ENCODE measurements around the gene INPP5A.

The INPP5A gene

DNA sequence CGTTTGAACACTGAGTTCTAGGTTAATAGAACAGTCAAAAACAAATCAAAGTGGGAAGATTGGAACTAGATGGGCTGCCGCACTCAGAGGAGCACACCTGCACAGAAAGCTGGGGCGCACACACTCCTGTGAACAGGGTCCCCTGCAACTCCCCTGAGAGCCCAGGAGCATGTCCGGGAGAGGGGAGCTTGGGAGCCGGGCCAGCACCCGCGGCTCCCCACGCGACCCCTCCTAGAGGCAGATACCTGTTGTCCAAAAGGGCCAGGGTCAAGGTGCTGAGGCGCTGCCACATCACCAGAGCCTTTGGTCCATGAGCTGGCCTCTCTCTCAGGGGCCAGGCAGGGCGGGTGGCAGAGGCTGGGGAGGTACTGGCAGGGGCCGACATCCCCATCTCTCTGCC, 242.8 kb downstream of the INPP5A start:
- H3K36me3 Mint-ChIP-seq: peaks cover 46% of the 10 kb centered on the region
- H3K4me1 Mint-ChIP-seq: no peaks in the 10 kb centered on the region
- H3K27ac Mint-ChIP-seq: no peak overlapping the region
- H3K9me3 Mint-ChIP-seq: no peaks in the 10 kb centered on the region
- H3K4me3 Mint-ChIP-seq: no peak overlapping the region
- ATAC-seq (ENCODE audit: low read depth) (no peak), DNase-seq (ENCODE audit: low spot score in 2 of 2) (no peak)
- peaks cover 1% of the 10 kb centered on the region for H3K27me3 Mint-ChIP-seq

DNA sequence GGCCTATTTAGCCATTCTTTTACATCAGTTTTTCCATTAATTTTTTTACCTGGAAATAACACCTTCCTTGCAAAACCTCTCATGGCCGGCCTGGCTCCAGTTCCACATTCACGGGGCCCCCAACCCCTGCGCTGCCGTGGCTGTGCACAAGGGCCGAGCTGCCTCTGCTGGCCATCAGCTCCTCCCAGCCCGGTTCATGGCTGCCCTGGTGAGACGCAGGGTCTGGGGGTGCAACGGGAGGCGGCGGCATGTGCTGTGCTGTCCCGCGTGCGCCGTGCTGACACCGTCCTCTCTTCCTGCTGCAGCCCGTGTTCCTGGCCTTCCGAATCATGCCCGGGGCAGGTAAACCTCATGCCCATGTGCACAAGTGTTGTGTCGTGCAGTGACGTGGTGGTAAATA, 244.0 kb downstream of the INPP5A start:
- DNase-seq (ENCODE audit: low spot score in 2 of 2) (no peak), ATAC-seq (ENCODE audit: low read depth) (no peak)
- H3K4me3 Mint-ChIP-seq: no peak overlapping the region
- H3K27ac Mint-ChIP-seq: no peak overlapping the region
- H3K36me3 Mint-ChIP-seq: peaks cover 40% of the 10 kb centered on the region
- H3K27me3 Mint-ChIP-seq: peaks cover 1% of the 10 kb centered on the region
- no peaks in the 10 kb centered on the region for H3K9me3 Mint-ChIP-seq
- H3K4me1 Mint-ChIP-seq: no peaks in the 10 kb centered on the region

DNA sequence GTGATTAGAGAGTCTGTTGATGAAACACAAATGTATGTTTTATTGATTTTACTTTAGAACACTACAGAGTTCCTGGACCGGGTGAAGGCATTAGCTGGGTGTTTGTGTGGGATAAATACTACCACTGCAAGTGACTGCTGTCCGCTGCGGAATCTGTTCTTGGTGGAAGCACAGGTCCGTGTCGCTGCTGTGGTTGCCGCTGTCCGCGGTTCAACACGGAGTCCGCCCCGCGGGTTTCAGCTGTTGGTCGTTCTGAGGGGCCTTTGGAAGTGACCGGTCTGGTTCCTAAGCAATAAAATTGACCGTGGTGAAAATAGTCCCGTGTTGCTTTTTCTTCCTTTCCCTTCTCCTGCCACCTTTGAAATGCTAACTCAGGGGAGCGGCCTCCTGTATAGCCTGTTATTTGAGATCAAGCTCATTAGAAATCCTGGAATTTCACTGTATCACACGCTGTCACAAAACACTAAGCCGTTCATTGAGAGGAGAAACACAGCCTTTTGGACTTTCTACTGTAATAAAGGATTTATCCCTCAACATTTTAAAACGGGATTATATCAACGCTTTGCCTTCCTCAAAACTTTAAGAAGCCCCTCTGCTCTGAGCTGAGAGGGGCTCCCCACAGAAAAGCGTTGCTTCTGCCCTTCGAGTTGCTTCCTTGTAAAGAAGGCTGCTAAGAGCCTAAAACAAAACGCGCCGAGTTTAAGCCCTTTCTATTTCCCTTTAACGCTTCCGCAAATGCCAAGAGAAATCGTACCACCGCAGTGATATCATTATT, 245.8 kb downstream of the INPP5A start:
- H3K27me3 Mint-ChIP-seq: peaks cover 1% of the 10 kb centered on the region
- DNase-seq (ENCODE audit: low spot score in 2 of 2): no peak
- no peak for ATAC-seq (ENCODE audit: low read depth)
- H3K36me3 Mint-ChIP-seq: peaks cover 32% of the 10 kb centered on the region
- H3K4me3 Mint-ChIP-seq: no peak overlapping the region
- no peak overlapping the region for H3K27ac Mint-ChIP-seq
- H3K4me1 Mint-ChIP-seq: no peaks in the 10 kb centered on the region
- no peaks in the 10 kb centered on the region for H3K9me3 Mint-ChIP-seq

DNA sequence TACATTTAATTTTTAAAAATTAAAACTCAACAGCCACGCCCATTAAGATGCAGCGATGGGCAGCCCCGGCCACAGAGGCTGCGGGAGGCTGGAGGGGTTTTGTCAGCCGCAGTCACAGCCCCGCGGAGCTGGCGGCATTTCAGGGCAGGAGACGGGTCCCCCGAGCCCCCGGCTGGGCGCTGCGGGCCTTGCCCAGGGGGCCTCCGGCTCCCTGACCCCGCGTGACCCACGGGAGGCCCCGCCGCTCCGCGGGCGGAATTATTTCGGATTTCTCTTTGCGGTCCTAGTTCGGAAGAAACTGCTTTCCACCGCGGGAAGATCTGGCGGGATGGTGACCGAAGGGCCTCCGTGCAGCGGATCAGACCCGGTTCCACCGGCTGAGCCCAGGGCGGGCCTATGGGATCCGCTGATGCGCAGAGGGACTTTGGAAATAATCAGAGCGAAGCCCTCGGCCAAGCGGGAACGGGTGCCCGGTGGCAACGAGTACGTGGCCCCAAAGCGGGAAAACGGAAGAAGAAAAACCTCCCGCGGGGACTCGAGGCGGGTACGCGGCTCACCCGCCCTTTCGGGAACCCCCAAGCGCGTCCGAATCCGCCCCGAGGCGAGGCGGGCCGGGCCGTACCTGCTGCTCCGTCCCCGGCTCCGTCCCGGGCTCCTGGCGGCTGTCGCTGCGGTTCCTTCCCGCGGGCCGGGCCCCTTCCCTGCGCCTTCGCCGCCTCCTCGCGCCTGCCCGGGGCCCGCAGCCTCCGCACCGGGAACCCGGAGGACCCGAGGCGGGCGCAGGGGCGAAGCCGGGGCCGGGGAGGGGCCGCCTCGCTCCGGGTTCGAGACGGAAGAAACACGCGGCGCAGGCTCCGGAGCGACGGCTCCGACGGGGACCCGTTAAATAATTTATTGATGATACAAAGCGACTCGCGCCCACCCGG, 246.6 kb downstream of the INPP5A start:
- H3K27ac Mint-ChIP-seq: no peak overlapping the region
- H3K4me3 Mint-ChIP-seq: no peak overlapping the region
- H3K9me3 Mint-ChIP-seq: no peaks in the 10 kb centered on the region
- no peaks in the 10 kb centered on the region for H3K4me1 Mint-ChIP-seq
- no peak for ATAC-seq (ENCODE audit: low read depth)
- no peak for DNase-seq (ENCODE audit: low spot score in 2 of 2)
- H3K36me3 Mint-ChIP-seq: peaks cover 28% of the 10 kb centered on the region
- peaks cover 1% of the 10 kb centered on the region for H3K27me3 Mint-ChIP-seq

DNA sequence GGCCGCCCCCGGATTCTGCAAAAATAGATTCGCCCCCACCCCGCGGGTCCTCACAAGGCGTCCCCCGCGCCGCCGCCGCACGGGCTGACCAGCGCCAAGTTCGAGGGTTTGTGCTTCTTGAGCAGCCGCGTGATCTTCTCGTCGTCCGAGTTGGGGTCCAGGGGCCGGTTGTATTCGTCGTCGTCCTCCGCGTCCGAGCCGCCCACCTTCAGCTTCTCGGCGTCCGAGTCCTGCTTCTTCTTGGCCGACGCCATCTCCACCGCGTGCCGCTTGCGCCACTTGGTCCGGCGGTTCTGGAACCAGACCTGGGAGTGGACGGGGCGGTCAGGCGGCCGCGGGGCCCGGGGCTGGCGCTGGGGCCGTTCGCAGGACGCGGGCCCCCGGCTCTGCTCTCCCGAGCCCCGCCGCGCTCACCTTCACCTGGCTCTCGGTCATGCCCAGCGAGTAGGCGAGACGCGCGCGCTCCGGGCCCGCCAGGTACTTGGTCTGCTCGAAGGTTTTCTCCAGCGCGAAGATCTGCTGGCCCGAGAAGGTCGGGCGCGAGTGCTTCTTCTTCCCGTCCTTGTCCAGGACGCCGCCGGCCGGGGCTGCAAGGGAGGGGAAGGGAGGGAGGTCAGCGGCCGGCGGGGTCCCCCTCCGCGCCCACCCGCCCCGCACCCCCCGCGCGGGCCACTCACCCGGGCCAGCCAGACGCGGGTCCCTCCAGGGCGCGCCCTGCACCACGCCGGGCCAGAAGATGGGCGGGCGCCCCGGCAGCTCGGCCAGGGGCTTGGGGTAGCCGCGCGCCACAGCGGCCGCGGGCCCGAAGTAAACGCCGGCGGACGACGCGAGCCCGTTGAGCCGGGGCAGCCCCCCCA, 247.5 kb downstream of the INPP5A start:
- no peaks in the 10 kb centered on the region for H3K4me1 Mint-ChIP-seq
- no peak overlapping the region for H3K27ac Mint-ChIP-seq
- no peak for DNase-seq (ENCODE audit: low spot score in 2 of 2)
- peaks cover 6% of the 10 kb centered on the region for H3K27me3 Mint-ChIP-seq
- no peaks in the 10 kb centered on the region for H3K9me3 Mint-ChIP-seq
- no peak for ATAC-seq (ENCODE audit: low read depth)
- no peak overlapping the region for H3K4me3 Mint-ChIP-seq
- H3K36me3 Mint-ChIP-seq: peaks cover 25% of the 10 kb centered on the region

DNA sequence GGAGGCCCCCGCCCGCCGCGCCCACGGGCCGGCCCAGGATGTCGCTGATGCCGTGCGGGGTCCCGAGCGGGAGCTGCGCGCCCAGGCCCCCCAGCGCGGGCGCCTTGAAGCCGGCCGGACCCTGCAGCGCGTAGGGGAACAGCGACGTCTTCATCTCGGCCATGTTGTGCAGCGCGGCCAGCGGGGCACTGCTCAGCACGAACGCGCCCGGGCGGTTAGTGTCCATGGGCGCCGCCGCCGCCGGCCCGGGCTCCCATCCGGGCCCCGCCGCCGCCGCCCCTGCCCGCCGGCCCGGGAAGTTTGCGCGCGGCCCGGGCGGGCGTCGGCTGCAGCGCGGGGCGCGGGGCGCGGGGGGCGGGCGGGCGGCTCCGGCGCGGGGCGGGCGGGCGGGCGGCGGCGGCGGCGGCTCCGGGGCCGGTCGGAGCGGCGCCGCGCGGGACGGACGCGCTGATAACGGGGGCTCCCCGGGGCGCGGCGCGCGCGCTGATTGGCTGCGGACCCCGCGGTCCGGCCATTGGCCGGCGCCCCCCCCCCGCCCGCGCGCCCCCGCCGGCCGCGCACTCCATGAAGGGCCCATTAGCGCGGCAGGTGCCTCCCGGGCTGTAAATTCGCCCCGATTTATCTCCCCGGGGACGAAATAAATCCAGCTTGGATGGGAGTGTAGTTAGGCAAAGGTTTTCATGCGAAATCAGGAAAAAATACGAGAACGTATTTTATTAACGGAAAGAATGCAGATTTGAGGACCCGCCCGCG, 248.3 kb downstream of the INPP5A start, which contains the start of gene NKX6-2:
Gene NKX6-2 (minus strand): TSS at position 425 of the 753 bp plus-strand sequence. CDS start 199 bp downstream, at position 226.
- peaks cover 20% of the 10 kb centered on the region for H3K36me3 Mint-ChIP-seq
- ATAC-seq (ENCODE audit: low read depth) (no peak), DNase-seq (ENCODE audit: low spot score in 2 of 2) (no peak)
- no peak within 1 kb of the TSS for H3K27ac Mint-ChIP-seq
- H3K9me3 Mint-ChIP-seq: no peaks in the 10 kb centered on the region
- H3K4me3 Mint-ChIP-seq: no peak within 1 kb of the TSS
- H3K27me3 Mint-ChIP-seq: peaks cover 6% of the 10 kb centered on the region
- H3K4me1 Mint-ChIP-seq: no peaks in the 10 kb centered on the region

DNA sequence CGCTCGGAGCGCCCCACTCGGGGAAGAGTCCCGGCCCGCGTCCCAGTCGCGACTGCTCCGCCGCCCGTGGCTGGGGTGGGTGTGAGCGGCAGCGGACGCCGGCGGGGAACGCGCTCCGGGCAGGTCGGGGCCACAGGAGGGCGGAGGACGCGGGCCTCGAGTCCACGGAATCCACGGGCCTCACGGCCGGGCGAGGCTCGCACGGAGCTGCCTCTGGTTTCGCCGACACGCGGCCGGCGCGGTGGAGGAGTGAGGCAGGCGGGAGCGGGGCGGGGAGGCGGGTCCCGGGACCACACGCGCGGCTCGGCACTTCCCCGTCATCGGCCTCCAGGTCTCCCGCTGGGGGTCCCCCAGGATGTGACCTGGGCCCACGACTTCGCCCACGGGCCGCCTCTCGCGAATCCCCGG, 248.9 kb downstream of the INPP5A start:
- Mint-ChIP-seq H3K4me3 (no peak overlapping the region), H3K27me3 (peaks cover 6% of the 10 kb centered on the region), H3K27ac (no peak overlapping the region), H3K4me1 (no peaks in the 10 kb centered on the region), H3K9me3 (no peaks in the 10 kb centered on the region), H3K36me3 (peaks cover 16% of the 10 kb centered on the region)
- ATAC-seq (ENCODE audit: low read depth): no peak
- no peak for DNase-seq (ENCODE audit: low spot score in 2 of 2)

DNA sequence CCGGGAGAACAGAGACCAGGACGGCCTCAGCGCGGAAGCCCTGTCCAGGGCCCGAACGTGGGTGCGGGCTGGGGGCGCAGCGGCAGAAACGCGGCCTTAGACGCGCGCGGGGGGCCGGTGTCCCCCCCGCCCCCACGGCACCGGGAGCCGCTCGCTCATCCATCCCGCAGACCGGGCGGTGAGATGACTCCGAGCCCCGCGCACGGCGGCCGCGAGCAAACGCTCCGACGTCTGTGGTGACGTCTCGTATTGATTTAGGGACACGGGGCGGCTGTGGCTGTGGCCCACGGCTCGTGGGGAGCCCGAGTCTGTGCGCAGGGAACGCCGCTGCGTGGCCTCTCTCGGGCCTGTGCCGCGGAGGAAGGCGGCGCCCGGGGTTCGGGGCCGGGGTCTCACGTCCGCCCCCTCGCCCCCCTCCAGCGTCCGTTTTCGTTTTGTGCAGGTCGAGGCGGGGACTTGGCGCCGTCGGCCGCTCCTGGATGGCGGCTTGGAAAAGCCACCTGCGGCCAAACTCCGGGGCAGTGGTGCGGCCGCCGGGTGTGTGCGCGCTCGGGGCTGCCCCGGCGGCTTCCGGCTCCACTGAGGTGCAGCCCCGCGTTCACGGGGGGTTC, 249.4 kb downstream of the INPP5A start:
- no peak overlapping the region for H3K4me3 Mint-ChIP-seq
- H3K9me3 Mint-ChIP-seq: no peaks in the 10 kb centered on the region
- ATAC-seq (ENCODE audit: low read depth) (no peak), DNase-seq (ENCODE audit: low spot score in 2 of 2) (no peak)
- H3K27ac Mint-ChIP-seq: no peak overlapping the region
- no peaks in the 10 kb centered on the region for H3K4me1 Mint-ChIP-seq
- H3K27me3 Mint-ChIP-seq: peaks cover 6% of the 10 kb centered on the region
- peaks cover 11% of the 10 kb centered on the region for H3K36me3 Mint-ChIP-seq

DNA sequence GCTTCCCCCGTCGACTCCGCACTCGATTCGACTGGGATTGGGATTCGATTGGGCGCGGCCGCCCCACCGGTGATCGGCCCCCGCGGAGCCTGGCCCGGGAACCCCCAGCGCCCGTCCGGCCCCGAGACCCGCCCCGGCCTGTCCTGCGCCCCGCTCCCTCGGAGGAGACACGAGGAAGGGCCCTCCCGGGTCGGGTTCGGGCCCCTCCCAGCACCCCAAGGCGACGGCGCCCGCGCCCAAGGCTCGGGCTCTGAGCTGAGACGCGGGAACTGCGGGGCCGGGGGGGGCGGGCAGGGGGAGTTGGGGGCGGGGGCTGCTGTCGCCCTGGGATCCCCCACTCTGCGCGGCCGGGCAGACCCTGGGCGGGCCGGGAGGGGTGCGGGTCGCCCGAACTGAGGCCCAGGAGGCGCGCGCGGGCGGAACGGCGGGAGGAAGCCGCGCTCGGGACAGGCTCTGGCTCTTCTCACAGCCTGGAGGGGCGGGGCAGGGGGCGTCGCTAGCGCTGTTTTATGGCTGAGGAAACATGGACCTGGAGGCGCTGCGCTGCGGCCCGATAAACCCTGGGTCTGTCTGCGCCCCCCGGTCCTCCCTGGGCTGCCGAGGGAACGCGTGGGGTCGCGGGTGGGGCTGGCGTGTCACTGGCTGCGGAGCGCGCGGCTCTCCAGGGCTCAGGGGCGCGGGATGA, 250.1 kb downstream of the INPP5A start:
- DNase-seq (ENCODE audit: low spot score in 2 of 2) (no peak), ATAC-seq (ENCODE audit: low read depth) (no peak)
- peaks cover 6% of the 10 kb centered on the region for H3K27me3 Mint-ChIP-seq
- H3K36me3 Mint-ChIP-seq: peaks cover 7% of the 10 kb centered on the region
- H3K4me1 Mint-ChIP-seq: no peaks in the 10 kb centered on the region
- no peak overlapping the region for H3K27ac Mint-ChIP-seq
- H3K4me3 Mint-ChIP-seq: no peak overlapping the region
- no peaks in the 10 kb centered on the region for H3K9me3 Mint-ChIP-seq

DNA sequence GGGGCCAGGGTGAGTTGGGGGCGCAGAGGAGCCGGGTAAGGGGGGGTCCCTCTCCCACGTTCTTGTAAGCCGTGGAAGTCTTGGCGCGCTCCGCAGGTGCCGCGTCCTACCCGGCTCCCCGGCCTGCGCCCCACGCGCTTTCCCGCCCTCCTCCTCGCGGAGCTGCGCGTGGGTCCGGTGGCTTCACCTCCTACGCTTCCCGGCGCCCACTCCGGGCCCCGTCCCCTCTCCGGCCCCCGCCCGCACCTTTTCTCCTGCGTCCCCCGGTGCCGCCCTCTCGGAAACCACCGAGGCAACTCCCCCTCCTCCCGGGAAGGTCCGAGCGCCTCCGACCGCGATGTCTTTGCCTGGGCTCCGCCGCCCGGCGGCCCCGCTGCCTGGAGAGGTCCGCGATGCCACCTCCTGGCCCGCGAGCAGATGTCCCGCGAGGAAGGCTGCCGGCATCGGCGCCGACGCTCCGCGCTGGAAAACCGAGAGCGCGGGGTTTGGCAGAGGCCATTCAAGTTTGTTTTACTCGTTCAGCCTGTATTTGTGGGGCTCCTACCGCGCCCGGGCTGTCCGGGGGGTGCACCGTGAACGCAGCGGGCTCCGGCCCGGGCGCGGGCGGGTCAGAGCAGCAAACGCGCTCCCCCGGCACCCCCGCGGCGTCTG, 250.7 kb downstream of the INPP5A start:
- no peak overlapping the region for H3K27ac Mint-ChIP-seq
- no peak for DNase-seq (ENCODE audit: low spot score in 2 of 2)

DNA sequence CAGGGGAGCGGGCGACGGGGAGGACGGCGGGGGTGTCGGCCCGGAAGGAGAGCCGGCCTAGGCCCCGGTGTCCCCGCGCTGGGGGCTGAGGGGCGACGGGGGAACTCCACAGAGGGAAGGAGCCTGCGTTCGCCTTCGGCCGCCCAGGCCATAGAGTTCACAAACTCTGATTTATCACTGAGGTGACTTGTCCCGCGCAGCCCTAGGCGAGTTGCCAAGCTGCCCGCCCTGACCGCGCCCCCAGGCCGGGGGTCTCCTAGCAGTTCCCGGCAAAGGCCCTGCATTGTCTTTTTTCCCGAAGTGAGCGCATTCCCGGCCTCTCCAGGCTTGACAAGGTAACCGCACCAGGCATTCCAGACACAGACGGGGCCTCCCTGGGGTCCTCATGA, 251.2 kb downstream of the INPP5A start:
- Mint-ChIP-seq H3K27me3 (peaks cover 8% of the 10 kb centered on the region), H3K36me3 (no peaks in the 10 kb centered on the region), H3K4me3 (no peak overlapping the region), H3K9me3 (no peaks in the 10 kb centered on the region), H3K4me1 (no peaks in the 10 kb centered on the region), H3K27ac (no peak overlapping the region)
- ATAC-seq (ENCODE audit: low read depth): no peak
- no peak for DNase-seq (ENCODE audit: low spot score in 2 of 2)

More for the DNA sequence above, 250.7 kb downstream of the INPP5A start:
- Mint-ChIP-seq H3K4me3 (no peak overlapping the region), H3K27me3 (peaks cover 8% of the 10 kb centered on the region), H3K9me3 (no peaks in the 10 kb centered on the region), H3K36me3 (peaks cover under 1% of the 10 kb centered on the region), H3K4me1 (no peaks in the 10 kb centered on the region)
- ATAC-seq (ENCODE audit: low read depth): no peak

DNA sequence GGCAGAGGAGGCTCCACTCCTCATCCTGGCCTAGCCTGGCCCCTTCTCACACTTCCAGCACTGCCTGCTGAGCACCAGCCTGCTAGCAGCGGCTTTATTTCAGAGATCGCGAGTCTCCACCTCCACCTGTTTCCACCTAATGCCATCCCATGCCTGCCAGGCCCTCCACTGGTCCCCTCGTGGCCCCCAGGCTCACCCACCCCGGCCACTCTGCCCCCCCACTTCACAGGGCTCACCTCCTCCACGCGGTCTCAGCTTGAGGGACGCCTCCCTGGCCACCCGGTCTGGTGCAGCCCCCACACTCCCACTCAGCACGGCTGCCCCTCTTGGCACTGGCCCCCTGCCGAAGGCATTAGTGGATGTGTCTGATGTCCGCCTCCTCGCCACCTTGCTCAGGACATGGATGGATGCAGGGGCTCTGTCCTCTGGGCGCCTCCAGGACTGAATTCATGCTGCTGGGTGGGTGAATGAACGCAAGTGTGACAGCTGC, 252.1 kb downstream of the INPP5A start:
- Mint-ChIP-seq H3K27ac (no peak overlapping the region), H3K9me3 (no peaks in the 10 kb centered on the region), H3K4me3 (no peak overlapping the region), H3K36me3 (no peaks in the 10 kb centered on the region), H3K4me1 (no peaks in the 10 kb centered on the region), H3K27me3 (peaks cover 10% of the 10 kb centered on the region)
- no peak for DNase-seq (ENCODE audit: low spot score in 2 of 2)
- no peak for ATAC-seq (ENCODE audit: low read depth)
